Calu3 (cell line): ENCODE data around the gene MAS1. TPM values are rescaled to one million over a fixed set of nuclear protein-coding genes. Genes with fewer than 3 reads are reported as not detected.

Experiments
- BruUV-seq: library from RNA; stranded (reverse); fragments of 400-500 nt; replicated peaks from 2 replicates; lab custom pipeline; 2021; lab: Mats Ljungman, UMichigan
- CTCF ChIA-PET: fragments of 300-600 bp; sonication (Branson Sonifier 250); formaldehyde crosslinking; loops from one replicate; lab custom pipeline; 2022; ENCODE audit warnings: antibody characterized with exemption; lab: Charles Lee
- DNase-seq: peaks from one replicate; pipeline ENCODE4 v3.0.0; 2022
- H3K27ac Mint-ChIP-seq: one replicate; pipeline ENCODE4 v1.8.0; 2022; ENCODE audit warnings: mixed read lengths; ENCODE audit not compliant: unreplicated experiment
- H3K27me3 Mint-ChIP-seq: one replicate; pipeline ENCODE4 v1.8.0; 2022; ENCODE audit warnings: mixed read lengths; ENCODE audit not compliant: unreplicated experiment
- H3K36me3 Mint-ChIP-seq: one replicate; pipeline ENCODE4 v1.8.0; 2022; ENCODE audit warnings: mild to moderate bottlenecking, moderate library complexity, mixed read lengths; ENCODE audit not compliant: insufficient read depth, unreplicated experiment
- H3K4me1 Mint-ChIP-seq: one replicate; pipeline ENCODE4 v1.8.0; 2022; ENCODE audit warnings: mild to moderate bottlenecking, low read depth, mixed read lengths; ENCODE audit not compliant: unreplicated experiment
- H3K4me3 Mint-ChIP-seq: one replicate; pipeline ENCODE4 v1.8.0; 2022; ENCODE audit warnings: mild to moderate bottlenecking, low read depth, moderate library complexity, mixed read lengths; ENCODE audit not compliant: unreplicated experiment
- H3K9me3 Mint-ChIP-seq: one replicate; pipeline ENCODE4 v1.8.0; 2022; ENCODE audit warnings: low read depth, mixed read lengths; ENCODE audit not compliant: unreplicated experiment
- CTCF ChIP-seq: fragments of 200-600 bp; IDR thresholded peaks from one replicate; pipeline ENCODE4 v1.8.0; 2022; ENCODE audit warnings: antibody characterized with exemption; ENCODE audit not compliant: unreplicated experiment
- intact Hi-C: fragments of 100-400 bp; cut with micrococcal nuclease; formaldehyde crosslinking; loops from one replicate; pipeline ENCODE4 v1.10.0; 2022; ENCODE audit not compliant: unreplicated experiment
- total RNA-seq: library from RNA; stranded (reverse); gene quantifications from 2 replicates; pipeline ENCODE4 v1.2.3, GENCODE V29; 2022

Gene MAS1
- total RNA-seq, 1 experiment from 2014 or later, result not detected

- H3K9me3 Mint-ChIP-seq, result peaks cover 3% of the 10 kb centered on the region
- BruUV-seq, result no TSS peak
- peaks cover 28% of the 10 kb centered on the region for H3K27me3 Mint-ChIP-seq
- no peak overlapping the region for H3K4me3 Mint-ChIP-seq
- H3K36me3 Mint-ChIP-seq, result no peaks in the 10 kb centered on the region
- peaks cover 7% of the 10 kb centered on the region for H3K4me1 Mint-ChIP-seq
- intact Hi-C loops, result loop anchor here (10.0 kb wide), 1 partner anchor 238 kb away; no protein-coding TSS in a partner anchor
- DNase-seq, result no peak
- no peak for TF ChIP-seq CTCF
- CTCF ChIA-PET, result interaction anchor here (0.9 kb wide), 1 partner anchor 18 kb away, joined by 3 read pairs; no protein-coding TSS in a partner anchor
- H3K27ac Mint-ChIP-seq, result no peak overlapping the region
These were observed 24.2 kb upstream of the MAS1 start for GRCh38 chr6:159866286-159867247.

- no peak for DNase-seq
- H3K9me3 Mint-ChIP-seq, result peaks cover 3% of the 10 kb centered on the region
- H3K27ac Mint-ChIP-seq, result no peak overlapping the region
- H3K27me3 Mint-ChIP-seq, result peaks cover 38% of the 10 kb centered on the region
- H3K36me3 Mint-ChIP-seq, result no peaks in the 10 kb centered on the region
- intact Hi-C loops, result no loop called here
- no peak for TF ChIP-seq CTCF
- CTCF ChIA-PET, result no interaction called here
- H3K4me3 Mint-ChIP-seq, result no peak overlapping the region
- BruUV-seq, result no TSS peak
- no peaks in the 10 kb centered on the region for H3K4me1 Mint-ChIP-seq
These were observed 19.5 kb upstream of the MAS1 start for GRCh38 chr6:159871241-159871640.

GRCh38 chr6:159871906-159872305 lies 18.9 kb upstream of the MAS1 start:
- no peak overlapping the region for H3K27ac Mint-ChIP-seq
- CTCF ChIA-PET, result no interaction called here
- peaks cover 3% of the 10 kb centered on the region for H3K9me3 Mint-ChIP-seq
- H3K27me3 Mint-ChIP-seq, result peaks cover 37% of the 10 kb centered on the region
- no peaks in the 10 kb centered on the region for H3K36me3 Mint-ChIP-seq
- no peak for TF ChIP-seq CTCF
- no peak overlapping the region for H3K4me3 Mint-ChIP-seq
- H3K4me1 Mint-ChIP-seq, result no peaks in the 10 kb centered on the region
- DNase-seq, result no peak
- no TSS peak for BruUV-seq
- intact Hi-C loops, result no loop called here

GRCh38 chr6:159874435-159874834 lies 16.4 kb upstream of the MAS1 start:
- peaks cover 27% of the 10 kb centered on the region for H3K27me3 Mint-ChIP-seq
- H3K9me3 Mint-ChIP-seq, result no peaks in the 10 kb centered on the region
- CTCF ChIA-PET, result no interaction called here
- H3K27ac Mint-ChIP-seq, result no peak overlapping the region
- intact Hi-C loops, result no loop called here
- H3K4me1 Mint-ChIP-seq, result no peaks in the 10 kb centered on the region
- H3K4me3 Mint-ChIP-seq, result no peak overlapping the region
- DNase-seq, result no peak
- BruUV-seq, result no TSS peak
- TF ChIP-seq CTCF, result no peak
- no peaks in the 10 kb centered on the region for H3K36me3 Mint-ChIP-seq
